Activated CD4-positive, alpha-beta T cell treated with anti-CD3 and anti-CD28 coated beads for 36 hours (primary cell): Measurements from ENCODE around the gene ACAD8. TPM values are rescaled to one million over a fixed set of nuclear protein-coding genes. Genes with fewer than 3 reads are reported as not detected.
"Not testable (repeated sequence)": the region's sequence is repeated elsewhere in the genome, so short reads cannot be mapped to it uniquely, and the experiment has no call there.

Experiments used
- ATAC-seq: fragments of 200-7000 bp; cut with Tn5 transposase; one replicate; pipeline ENCODE4 v1.10.0; 2021; ENCODE audit warnings: mild to moderate bottlenecking, moderate library complexity
- CTCF ChIA-PET: fragments of 350-600 bp; sonication (Branson Sonifier 250); formaldehyde crosslinking; loops from one replicate; lab custom pipeline; 2021; ENCODE audit warnings: antibody characterized with exemption; lab: Charles Lee
- POLR2A ChIA-PET: fragments of 350-600 bp; sonication (Branson Sonifier 250); formaldehyde crosslinking; loops from one replicate; lab custom pipeline; 2021; ENCODE audit warnings: antibody characterized with exemption, inconsistent platforms; lab: Charles Lee
- DNase-seq: peaks from one replicate; pipeline ENCODE4 v3.0.0-alpha.2; 2020
- H3K27ac Mint-ChIP-seq: one replicate; pipeline ENCODE4 v1.8.0; 2021; ENCODE audit warnings: mixed read lengths
- H3K27me3 Mint-ChIP-seq: one replicate; pipeline ENCODE4 v1.8.0; 2021; ENCODE audit warnings: mixed read lengths
- H3K36me3 Mint-ChIP-seq: one replicate; pipeline ENCODE4 v1.8.0; 2021; ENCODE audit warnings: low read depth, mixed read lengths
- H3K4me1 Mint-ChIP-seq: one replicate; pipeline ENCODE4 v1.8.0; 2021; ENCODE audit warnings: mixed read lengths
- H3K4me3 Mint-ChIP-seq: one replicate; pipeline ENCODE4 v1.8.0; 2021; ENCODE audit warnings: mild to moderate bottlenecking, moderate library complexity, mixed read lengths
- H3K9me3 Mint-ChIP-seq: one replicate; pipeline ENCODE4 v1.8.0; 2021; ENCODE audit warnings: low read depth, mixed read lengths
- intact Hi-C, 2 experiments: fragments of 100-400 bp; cut with DNase I in 1 of 2; cut with micrococcal nuclease in 1 of 2; formaldehyde crosslinking; loops; one replicate each; pipeline versions ENCODE4 v1.14.2 to v1.15.1; 2022 to 2024; cut with DNase I, micrococcal nuclease
- total RNA-seq, 2 experiments: library from RNA; stranded (reverse); gene quantifications; one replicate each; pipeline ENCODE4 v1.2.3, GENCODE V29; 2021

ACAD8 gene
- total RNA-seq, 2 experiments from 2014 or later: 12.4 to 16.6 TPM

GRCh38 chr11:134254433-134255183 is 1.2 kb downstream of the ACAD8 start:
- no peak overlapping the region for H3K27ac Mint-ChIP-seq
- intact Hi-C loops: loop anchor here (5.0 kb wide), 2 partner anchors 47 to 78 kb away; partner anchors contain the start of gene GLB1L2 (in 1 of the 2)
- peaks cover 26% of the 10 kb centered on the region for H3K4me1 Mint-ChIP-seq

GRCh38 chr11:134255184-134255561 is 1.8 kb downstream of the ACAD8 start:
- ATAC-seq, H3K27me3 Mint-ChIP-seq, H3K27ac Mint-ChIP-seq, intact Hi-C loops, DNase-seq, H3K9me3 Mint-ChIP-seq: not testable (repeated sequence)
- H3K4me3 Mint-ChIP-seq: peak overlapping the region; percentile 90
- H3K36me3 Mint-ChIP-seq: peaks cover 11% of the 10 kb centered on the region
- peaks cover 26% of the 10 kb centered on the region for H3K4me1 Mint-ChIP-seq
- ChIA-PET CTCF (interaction anchor here (1.0 to 3.8 kb wide), 4 partner anchors 12 to 68 kb away, joined by 3 to 33 read pairs (median 3); partner anchors contain the start of gene GLB1L3), POLR2A (interaction anchor here (0.6 to 2.5 kb wide), 3 partner anchors 19 to 136 kb away, joined by 3 to 14 read pairs (median 4); partner anchors contain the start of genes NCAPD3 and VPS26B)

More at GRCh38 chr11:134254433-134255183, 1.2 kb downstream of the ACAD8 start:
- Mint-ChIP-seq H3K36me3 (peaks cover 9% of the 10 kb centered on the region), H3K4me3 (peak overlapping the region; percentile 90), H3K9me3 (no peaks in the 10 kb centered on the region), H3K27me3 (no peaks in the 10 kb centered on the region)
- POLR2A ChIA-PET: interaction anchor here (0.6 to 2.5 kb wide), 3 partner anchors 19 to 136 kb away, joined by 3 to 14 read pairs (median 4); partner anchors contain the start of genes NCAPD3 and VPS26B
- DNase-seq: no peak
- CTCF ChIA-PET: interaction anchor here (1.0 to 3.8 kb wide), 8 partner anchors 7 to 67 kb away, joined by 3 to 33 read pairs (median 3); partner anchors contain the start of genes GLB1L3, NCAPD3 and VPS26B
- no peak for ATAC-seq

- no peak overlapping the region for H3K27ac Mint-ChIP-seq
- peaks cover 12% of the 10 kb centered on the region for H3K36me3 Mint-ChIP-seq
- intact Hi-C loops: no loop called here
- POLR2A ChIA-PET: no interaction called here
- H3K9me3 Mint-ChIP-seq: no peaks in the 10 kb centered on the region
- CTCF ChIA-PET: interaction anchor here (0.8 to 1.7 kb wide), 2 partner anchors 9 to 11 kb away, joined by 5 to 7 read pairs; no protein-coding TSS in a partner anchor
- no peak overlapping the region for H3K4me3 Mint-ChIP-seq
- DNase-seq (no peak), ATAC-seq (no peak)
- H3K4me1 Mint-ChIP-seq: peaks cover 20% of the 10 kb centered on the region
- H3K27me3 Mint-ChIP-seq: no peaks in the 10 kb centered on the region
Observed at GRCh38 chr11:134257101-134257500, 3.7 kb downstream of the ACAD8 start.

GRCh38 chr11:134258577-134258976 is 5.2 kb downstream of the ACAD8 start:
- no peak overlapping the region for H3K4me3 Mint-ChIP-seq
- no peak for DNase-seq
- no peak for ATAC-seq
- no peak overlapping the region for H3K27ac Mint-ChIP-seq
- peaks cover 16% of the 10 kb centered on the region for H3K36me3 Mint-ChIP-seq
- no peaks in the 10 kb centered on the region for H3K27me3 Mint-ChIP-seq
- H3K9me3 Mint-ChIP-seq: no peaks in the 10 kb centered on the region
- CTCF ChIA-PET: no interaction called here
- POLR2A ChIA-PET: interaction anchor here (0.7 kb wide), 1 partner anchor 874 kb away, joined by 4 read pairs; no protein-coding TSS in a partner anchor
- intact Hi-C loops: no loop called here
- peaks cover 15% of the 10 kb centered on the region for H3K4me1 Mint-ChIP-seq

GRCh38 chr11:134260503-134260902 is 7.1 kb downstream of the ACAD8 start:
- intact Hi-C loops: no loop called here
- H3K4me1 Mint-ChIP-seq: peaks cover 1% of the 10 kb centered on the region
- H3K36me3 Mint-ChIP-seq: peaks cover 17% of the 10 kb centered on the region
- no peaks in the 10 kb centered on the region for H3K27me3 Mint-ChIP-seq
- ATAC-seq (no peak), DNase-seq (no peak)
- no peaks in the 10 kb centered on the region for H3K9me3 Mint-ChIP-seq
- ChIA-PET POLR2A (no interaction called here), CTCF (interaction anchor here (0.8 to 3.4 kb wide), 5 partner anchors 9 to 36 kb away, joined by 3 to 14 read pairs (median 13); partner anchors contain the start of genes GLB1L3 and VPS26B)
- no peak overlapping the region for H3K27ac Mint-ChIP-seq
- no peak overlapping the region for H3K4me3 Mint-ChIP-seq

- no peak for DNase-seq
- CTCF ChIA-PET: interaction anchor here (0.5 to 3.4 kb wide), 6 partner anchors 9 to 463 kb away, joined by 3 to 14 read pairs (median 8); partner anchors contain the start of genes GLB1L3 and VPS26B
- no peaks in the 10 kb centered on the region for H3K9me3 Mint-ChIP-seq
- intact Hi-C loops: no loop called here
- no peak overlapping the region for H3K27ac Mint-ChIP-seq
- peaks cover 17% of the 10 kb centered on the region for H3K36me3 Mint-ChIP-seq
- ATAC-seq: no peak
- POLR2A ChIA-PET: no interaction called here
- H3K4me3 Mint-ChIP-seq: no peak overlapping the region
- no peaks in the 10 kb centered on the region for H3K27me3 Mint-ChIP-seq
- no peaks in the 10 kb centered on the region for H3K4me1 Mint-ChIP-seq
Observed at GRCh38 chr11:134260983-134261382, 7.6 kb downstream of the ACAD8 start.

GRCh38 chr11:134261626-134262488 is 8.5 kb downstream of the ACAD8 start:
- DNase-seq (peak; percentile 60), ATAC-seq (peak; percentile 81)
- no peaks in the 10 kb centered on the region for H3K9me3 Mint-ChIP-seq
- peaks cover 14% of the 10 kb centered on the region for H3K36me3 Mint-ChIP-seq
- intact Hi-C loops: no loop called here
- H3K27me3 Mint-ChIP-seq: no peaks in the 10 kb centered on the region
- H3K27ac Mint-ChIP-seq: no peak overlapping the region
- CTCF ChIA-PET: interaction anchor here (0.5 to 3.4 kb wide), 13 partner anchors 8 to 462 kb away, joined by 3 to 14 read pairs (median 4); partner anchors contain the start of genes ACAD8, GLB1L2 and GLB1L3
- POLR2A ChIA-PET: interaction anchor here (1.0 to 1.2 kb wide), 2 partner anchors 8 to 14 kb away, joined by 3 to 5 read pairs; partner anchors contain the start of genes ACAD8, GLB1L3 and THYN1
- no peak overlapping the region for H3K4me3 Mint-ChIP-seq
- no peaks in the 10 kb centered on the region for H3K4me1 Mint-ChIP-seq

GRCh38 chr11:134264966-134265764 is 11.8 kb downstream of the ACAD8 start:
- DNase-seq: no peak
- Mint-ChIP-seq H3K9me3 (no peaks in the 10 kb centered on the region), H3K36me3 (peaks cover 9% of the 10 kb centered on the region), H3K27me3 (no peaks in the 10 kb centered on the region), H3K4me1 (peaks cover 2% of the 10 kb centered on the region), H3K27ac (no peak overlapping the region), H3K4me3 (no peak overlapping the region)
- intact Hi-C loops: no loop called here
- POLR2A ChIA-PET: interaction anchor here (0.6 to 1.8 kb wide), 2 partner anchors 11 to 68 kb away, joined by 3 to 5 read pairs; partner anchors contain the start of gene GLB1L3
- no peak for ATAC-seq
- CTCF ChIA-PET: interaction anchor here (1.1 to 2.0 kb wide), 4 partner anchors 9 to 72 kb away, joined by 3 to 7 read pairs (median 5); partner anchors contain the start of gene GLB1L3

GRCh38 chr11:134266440-134266839 is 13.1 kb downstream of the ACAD8 start:
- Mint-ChIP-seq H3K4me3 (no peak overlapping the region), H3K4me1 (peaks cover 11% of the 10 kb centered on the region), H3K9me3 (no peaks in the 10 kb centered on the region), H3K27ac (no peak overlapping the region), H3K36me3 (peaks cover 8% of the 10 kb centered on the region), H3K27me3 (no peaks in the 10 kb centered on the region)
- intact Hi-C loops: no loop called here
- DNase-seq: no peak
- ChIA-PET POLR2A (interaction anchor here (0.6 kb wide), 1 partner anchor 69 kb away, joined by 3 read pairs; no protein-coding TSS in a partner anchor), CTCF (interaction anchor here (0.6 to 2.0 kb wide), 6 partner anchors 10 to 126 kb away, joined by 3 to 8 read pairs (median 4); partner anchors contain the start of genes GLB1L3, NCAPD3 and VPS26B)
- no peak for ATAC-seq

- ATAC-seq: no peak
- H3K27ac Mint-ChIP-seq: no peak overlapping the region
- H3K36me3 Mint-ChIP-seq: peaks cover 7% of the 10 kb centered on the region
Observed at GRCh38 chr11:134266841-134267251, 13.5 kb downstream of the ACAD8 start.

More at GRCh38 chr11:134266841-134267251, 13.5 kb downstream of the ACAD8 start:
- H3K4me1 Mint-ChIP-seq: peaks cover 11% of the 10 kb centered on the region
- H3K4me3 Mint-ChIP-seq: no peak overlapping the region
- no peaks in the 10 kb centered on the region for H3K9me3 Mint-ChIP-seq
- ChIA-PET CTCF (interaction anchor here (0.6 to 2.0 kb wide), 6 partner anchors 9 to 126 kb away, joined by 3 to 8 read pairs (median 4); partner anchors contain the start of genes GLB1L3, NCAPD3 and VPS26B), POLR2A (interaction anchor here (0.6 kb wide), 1 partner anchor 69 kb away, joined by 3 read pairs; no protein-coding TSS in a partner anchor)
- DNase-seq: no peak
- intact Hi-C loops: no loop called here
- no peaks in the 10 kb centered on the region for H3K27me3 Mint-ChIP-seq
